SIG-M5 treated with dmso at 0.1 percent for 504 hours (cell line): ENCODE data around the gene NAALADL2.
"Not testable (repeated sequence)": the region's sequence is repeated elsewhere in the genome, so short reads cannot be mapped to it uniquely, and the experiment has no call there.

ENCODE experiments used
- DNase-seq: peaks from one replicate; lab custom pipeline; 2025; ENCODE audit not compliant: unreplicated experiment; lab: John Stamatoyannopoulos, UW

The NAALADL2 gene

GRCh38 chr3:175818811-175819464 lies 959.8 kb downstream of the NAALADL2 start:
- peak; percentile 3 for DNase-seq

- DNase-seq, result not testable (repeated sequence)
Observed at GRCh38 chr3:175822766-175823491, 963.8 kb downstream of the NAALADL2 start.

GRCh38 chr3:175825016-175825580 lies 966.0 kb downstream of the NAALADL2 start:
- not testable (repeated sequence) for DNase-seq

- no peak for DNase-seq
Observed at GRCh38 chr3:175826759-175827158, 967.6 kb downstream of the NAALADL2 start.

- not testable (repeated sequence) for DNase-seq
Observed at GRCh38 chr3:175829809-175830208, 970.7 kb downstream of the NAALADL2 start.

- DNase-seq, result not testable (repeated sequence)
Observed at GRCh38 chr3:175835763-175836162, 976.6 kb downstream of the NAALADL2 start.

- DNase-seq, result no peak
Observed at GRCh38 chr3:175836617-175837016, 977.5 kb downstream of the NAALADL2 start.

- DNase-seq, result no peak
Observed at GRCh38 chr3:175837962-175838361, 978.8 kb downstream of the NAALADL2 start.

GRCh38 chr3:175839366-175840005 lies 980.4 kb downstream of the NAALADL2 start:
- no peak for DNase-seq

GRCh38 chr3:175851541-175851940 lies 992.4 kb downstream of the NAALADL2 start:
- DNase-seq, result no peak

- no peak for DNase-seq
Observed at GRCh38 chr3:175852560-175852959, 993.4 kb downstream of the NAALADL2 start.

GRCh38 chr3:175857666-175858270 lies 998.6 kb downstream of the NAALADL2 start:
- DNase-seq, result no peak
